T-helper 2 cell treated with Interferon-gamma antibody and Interleukin-4, amounts not matched to agents 5 μg/mL and 100 μg/mL, for 36 hours (primary cell): Measurements from ENCODE around the gene KIF6.

Source experiments
- DNase-seq: peaks from one replicate; pipeline ENCODE4 v3.0.0; 2021; ENCODE audit warnings: low spot score
- H3K27ac Mint-ChIP-seq: one replicate; pipeline ENCODE4 v1.8.0; 2021; ENCODE audit warnings: mild to moderate bottlenecking, mixed read lengths
- H3K27me3 Mint-ChIP-seq: one replicate; pipeline ENCODE4 v1.8.0; 2021; ENCODE audit warnings: low read depth, mixed read lengths
- H3K36me3 Mint-ChIP-seq: one replicate; pipeline ENCODE4 v1.8.0; 2021; ENCODE audit warnings: low read depth, mixed read lengths
- H3K4me1 Mint-ChIP-seq: one replicate; pipeline ENCODE4 v1.8.0; 2021; ENCODE audit warnings: low read depth, mixed read lengths
- H3K4me3 Mint-ChIP-seq: one replicate; pipeline ENCODE4 v1.8.0; 2022; ENCODE audit warnings: mild to moderate bottlenecking, moderate library complexity, mixed read lengths
- H3K9me3 Mint-ChIP-seq: one replicate; pipeline ENCODE4 v1.8.0; 2021; ENCODE audit warnings: mixed read lengths

Gene KIF6

GRCh38 chr6:39666706-39667489, 58.3 kb downstream of the KIF6 start:
- Mint-ChIP-seq H3K4me3 (no peak overlapping the region), H3K27ac (no peak overlapping the region), H3K27me3 (peaks cover 4% of the 10 kb centered on the region), H3K4me1 (no peaks in the 10 kb centered on the region), H3K9me3 (no peaks in the 10 kb centered on the region), H3K36me3 (no peaks in the 10 kb centered on the region)
- no peak for DNase-seq

- Mint-ChIP-seq H3K27ac (no peak overlapping the region), H3K36me3 (no peaks in the 10 kb centered on the region), H3K4me3 (no peak overlapping the region), H3K9me3 (no peaks in the 10 kb centered on the region), H3K27me3 (peaks cover 4% of the 10 kb centered on the region), H3K4me1 (no peaks in the 10 kb centered on the region)
- DNase-seq, result no peak
Observed at GRCh38 chr6:39665861-39666260, 59.3 kb downstream of the KIF6 start.

DNA sequence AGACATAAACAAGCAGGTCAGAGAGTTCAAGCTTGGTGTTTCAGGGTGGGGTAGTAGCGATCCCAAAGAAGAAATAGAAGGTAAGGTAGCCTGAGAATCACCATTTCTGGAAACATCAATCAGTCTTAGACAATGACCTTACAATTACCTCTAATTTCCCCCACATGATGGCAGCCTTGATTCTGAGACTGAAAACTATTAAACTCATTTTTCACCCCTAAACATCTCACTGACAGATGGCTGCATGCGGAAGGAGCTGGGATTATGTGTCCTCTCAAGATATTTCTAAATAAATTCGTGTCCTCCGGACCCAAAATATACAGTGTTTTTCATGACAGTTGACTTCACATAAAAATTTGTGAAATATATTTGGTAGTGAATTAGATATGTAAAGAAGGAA, 61.0 kb downstream of the KIF6 start:
- Mint-ChIP-seq H3K27ac (no peak overlapping the region), H3K4me3 (no peak overlapping the region), H3K4me1 (no peaks in the 10 kb centered on the region)

DNA sequence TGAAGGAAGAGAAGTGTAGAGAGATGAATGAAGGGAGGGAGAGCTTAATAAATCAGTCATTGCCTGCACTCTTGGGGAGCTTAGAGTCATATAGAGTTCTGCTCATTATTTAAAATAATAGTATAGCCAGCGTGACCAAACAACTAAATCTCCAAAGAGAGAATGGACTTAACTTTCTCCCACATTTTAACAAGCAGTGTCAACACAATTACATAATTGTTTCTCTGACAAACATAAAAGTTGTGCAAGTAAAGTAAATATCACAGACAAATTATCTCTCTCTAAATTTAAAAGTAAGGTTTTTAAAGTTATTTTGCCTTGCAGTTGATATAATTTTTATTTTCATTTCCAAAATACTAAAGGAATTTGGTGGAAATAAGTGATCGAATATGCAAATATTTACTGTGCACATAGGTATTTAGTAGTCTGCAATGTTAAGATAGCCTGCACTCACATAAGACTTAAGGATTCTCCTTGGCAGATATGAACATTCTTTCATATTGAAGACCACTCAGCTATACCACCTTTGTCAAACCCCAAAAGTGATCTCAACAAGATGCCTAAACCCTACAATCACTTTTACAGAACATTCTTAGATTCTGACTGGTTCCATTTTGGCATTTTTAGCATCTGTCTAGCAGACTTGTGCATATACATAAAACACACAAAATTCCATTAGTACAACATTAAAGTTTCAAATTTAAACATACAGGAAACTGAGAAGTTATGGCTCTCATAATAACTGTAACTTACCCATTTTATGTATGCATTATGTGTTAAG, 67.7 kb downstream of the KIF6 start:
- Mint-ChIP-seq H3K4me3 (no peak overlapping the region), H3K27me3 (no peaks in the 10 kb centered on the region), H3K9me3 (no peaks in the 10 kb centered on the region), H3K36me3 (no peaks in the 10 kb centered on the region), H3K27ac (no peak overlapping the region), H3K4me1 (no peaks in the 10 kb centered on the region)
- DNase-seq, result no peak

More for the DNA sequence above, 61.0 kb downstream of the KIF6 start:
- H3K9me3 Mint-ChIP-seq, result no peaks in the 10 kb centered on the region
- H3K27me3 Mint-ChIP-seq, result peaks cover 4% of the 10 kb centered on the region
- H3K36me3 Mint-ChIP-seq, result no peaks in the 10 kb centered on the region
- no peak for DNase-seq

DNA sequence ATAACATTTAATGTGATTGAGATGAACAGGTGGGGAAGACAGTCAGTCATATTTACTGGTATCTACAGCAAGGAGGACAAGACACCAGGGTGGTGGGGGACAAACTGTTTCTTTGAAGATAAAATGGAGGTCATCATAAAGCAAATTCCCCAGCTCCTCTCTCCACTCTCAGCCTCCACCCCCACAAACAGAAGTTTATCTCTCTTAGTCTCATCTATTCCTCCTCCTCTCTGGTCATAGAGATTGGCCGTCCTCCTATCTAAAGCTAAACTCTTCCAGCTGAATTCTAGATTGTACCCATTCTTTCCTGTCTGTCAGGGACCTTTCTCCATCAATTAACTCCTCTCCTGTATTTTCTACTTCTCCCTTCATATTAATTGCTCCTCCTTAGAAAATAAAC, 71.1 kb downstream of the KIF6 start:
- Mint-ChIP-seq H3K4me1 (no peaks in the 10 kb centered on the region), H3K9me3 (no peaks in the 10 kb centered on the region), H3K36me3 (no peaks in the 10 kb centered on the region), H3K4me3 (no peak overlapping the region), H3K27me3 (peaks cover 4% of the 10 kb centered on the region), H3K27ac (no peak overlapping the region)
- no peak for DNase-seq

DNA sequence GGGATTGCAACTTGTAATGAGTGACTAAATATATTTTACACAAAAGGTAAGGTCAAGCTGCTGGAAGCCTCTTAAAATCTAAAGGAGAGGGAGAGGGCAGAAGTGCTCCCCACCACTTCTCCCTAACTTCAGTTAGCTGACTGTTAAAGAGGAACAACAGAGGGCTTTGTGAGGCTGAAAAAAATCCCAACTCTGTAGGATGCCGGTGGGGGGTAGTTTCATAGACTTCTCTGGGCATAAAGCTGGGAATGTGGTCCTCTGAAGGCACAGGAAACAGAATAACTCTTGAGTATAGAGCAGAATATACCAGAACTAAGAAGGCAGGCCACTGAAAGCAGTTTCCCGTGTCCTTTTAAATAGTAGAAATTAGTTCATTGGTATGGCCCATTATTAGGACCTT, 71.6 kb downstream of the KIF6 start:
- Mint-ChIP-seq H3K27ac (no peak overlapping the region), H3K27me3 (peaks cover 4% of the 10 kb centered on the region), H3K9me3 (no peaks in the 10 kb centered on the region), H3K4me1 (no peaks in the 10 kb centered on the region), H3K36me3 (no peaks in the 10 kb centered on the region), H3K4me3 (no peak overlapping the region)
- DNase-seq, result no peak

- Mint-ChIP-seq H3K36me3 (no peaks in the 10 kb centered on the region), H3K9me3 (no peaks in the 10 kb centered on the region), H3K4me3 (no peak overlapping the region), H3K4me1 (no peaks in the 10 kb centered on the region), H3K27ac (no peak overlapping the region), H3K27me3 (peaks cover 4% of the 10 kb centered on the region)
- no peak for DNase-seq
Observed at GRCh38 chr6:39649996-39650395, 75.2 kb downstream of the KIF6 start.

GRCh38 chr6:39646751-39647420, 78.3 kb downstream of the KIF6 start:
- DNase-seq, result no peak
- Mint-ChIP-seq H3K27ac (no peak overlapping the region), H3K36me3 (no peaks in the 10 kb centered on the region), H3K9me3 (no peaks in the 10 kb centered on the region), H3K4me1 (no peaks in the 10 kb centered on the region), H3K4me3 (no peak overlapping the region), H3K27me3 (peaks cover 2% of the 10 kb centered on the region)

GRCh38 chr6:39642270-39642669, 82.9 kb downstream of the KIF6 start:
- no peak for DNase-seq
- Mint-ChIP-seq H3K4me3 (no peak overlapping the region), H3K27ac (no peak overlapping the region), H3K4me1 (no peaks in the 10 kb centered on the region), H3K9me3 (no peaks in the 10 kb centered on the region), H3K27me3 (peaks cover 2% of the 10 kb centered on the region), H3K36me3 (no peaks in the 10 kb centered on the region)

GRCh38 chr6:39638126-39638822, 86.9 kb downstream of the KIF6 start:
- peaks cover 2% of the 10 kb centered on the region for H3K27me3 Mint-ChIP-seq
- H3K9me3 Mint-ChIP-seq, result no peaks in the 10 kb centered on the region
- DNase-seq, result no peak
- H3K36me3 Mint-ChIP-seq, result no peaks in the 10 kb centered on the region
- H3K4me3 Mint-ChIP-seq, result no peak overlapping the region
- H3K4me1 Mint-ChIP-seq, result no peaks in the 10 kb centered on the region
- H3K27ac Mint-ChIP-seq, result no peak overlapping the region

DNA sequence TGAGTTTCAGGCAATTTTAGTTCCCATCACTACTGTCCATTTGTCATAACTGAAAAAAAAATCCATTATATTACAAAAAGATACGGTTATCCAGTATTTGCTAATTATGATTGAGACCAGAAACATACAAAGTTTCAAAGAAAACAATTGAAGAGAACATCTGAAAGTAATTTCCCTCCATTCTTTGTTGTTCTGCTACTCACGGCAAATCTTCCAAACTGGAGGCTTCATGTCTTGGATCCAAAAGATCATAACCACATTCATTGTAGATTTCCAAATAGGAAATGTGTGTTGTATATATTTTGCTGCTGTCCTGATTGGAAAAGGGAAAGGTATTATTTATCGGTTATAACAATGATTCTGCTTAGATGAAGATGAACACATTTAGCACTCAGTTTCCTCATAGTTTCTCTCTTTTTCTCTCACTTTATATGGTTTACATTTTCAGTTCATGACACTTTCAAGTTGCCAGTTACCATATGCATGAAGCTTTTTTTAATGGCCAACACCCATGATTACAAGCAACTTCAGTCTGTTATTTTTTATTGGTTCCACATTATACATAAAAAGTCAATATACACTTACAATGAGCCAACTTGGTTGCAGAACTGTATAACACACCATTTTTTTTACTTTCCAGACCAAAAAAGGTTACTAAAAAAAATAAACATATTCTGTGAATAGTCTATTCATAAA, 90.4 kb downstream of the KIF6 start:
- no peaks in the 10 kb centered on the region for H3K9me3 Mint-ChIP-seq
- H3K27ac Mint-ChIP-seq, result no peak overlapping the region
- H3K4me1 Mint-ChIP-seq, result no peaks in the 10 kb centered on the region
- peaks cover 2% of the 10 kb centered on the region for H3K27me3 Mint-ChIP-seq
- H3K36me3 Mint-ChIP-seq, result no peaks in the 10 kb centered on the region
- H3K4me3 Mint-ChIP-seq, result no peak overlapping the region
- DNase-seq, result no peak

GRCh38 chr6:39625209-39625608, 100.0 kb downstream of the KIF6 start:
- no peaks in the 10 kb centered on the region for H3K9me3 Mint-ChIP-seq

GRCh38 chr6:39623750-39624149, 101.5 kb downstream of the KIF6 start:
- Mint-ChIP-seq H3K9me3 (no peaks in the 10 kb centered on the region), H3K27me3 (peaks cover 4% of the 10 kb centered on the region), H3K4me1 (no peaks in the 10 kb centered on the region), H3K4me3 (no peak overlapping the region), H3K36me3 (no peaks in the 10 kb centered on the region), H3K27ac (no peak overlapping the region)
- DNase-seq, result no peak

More at GRCh38 chr6:39625209-39625608, 100.0 kb downstream of the KIF6 start:
- Mint-ChIP-seq H3K27me3 (peaks cover 5% of the 10 kb centered on the region), H3K4me1 (no peaks in the 10 kb centered on the region), H3K36me3 (no peaks in the 10 kb centered on the region), H3K4me3 (no peak overlapping the region), H3K27ac (no peak overlapping the region)
- no peak for DNase-seq
